ENCODE measurements around the gene ENDOU.
A peak's percentile ranks its signal among the peaks of the same experiment; 100 is the strongest.

The ENDOU gene

GRCh38 chr12:47755655-47756562 is 30.6 kb upstream of the ENDOU start:
- Histone ChIP-seq H3K9me3 (ENCODE audit: control insufficient read depth in 2 of 2, low read length in 2 of 2) (no peaks in the 10 kb centered on the region), H3K36me3 (ENCODE audit: control insufficient read depth in 2 of 2, insufficient read depth in 2 of 2, low read length in 2 of 2) (no peaks in the 10 kb centered on the region), H3K4me3 (ENCODE audit: low read length in 2 of 2) (peak overlapping the region in 1 of 2 donors; percentile 50), H3K4me1 (ENCODE audit: control insufficient read depth in 2 of 2, insufficient read depth in 2 of 2, low read length in 2 of 2) (peaks cover 52 to 57% of the 10 kb centered on the region in 2 donors), H3K9ac (ENCODE audit: low read depth in 1 of 2, low read length in 2 of 2) (peak overlapping the region; percentile 28 to 45), H3K27ac (ENCODE audit: low read depth in 2 of 2, low read length in 2 of 2) (peak overlapping the region; percentile 82 to 85), H3K27me3 (ENCODE audit: control insufficient read depth in 2 of 2, insufficient read depth in 2 of 2, low read length in 2 of 2) (no peaks in the 10 kb centered on the region)

- H3K9me3 ChIP-seq (ENCODE audit: control insufficient read depth in 2 of 2, low read length in 2 of 2), result no peaks in the 10 kb centered on the region
- no peaks in the 10 kb centered on the region for H3K27me3 ChIP-seq (ENCODE audit: control insufficient read depth in 2 of 2, insufficient read depth in 2 of 2, low read length in 2 of 2)
- H3K4me1 ChIP-seq (ENCODE audit: control insufficient read depth in 2 of 2, insufficient read depth in 2 of 2, low read length in 2 of 2), result peaks cover 52 to 56% of the 10 kb centered on the region in 2 donors
- peak overlapping the region; percentile 82 to 85 for H3K27ac ChIP-seq (ENCODE audit: low read depth in 2 of 2, low read length in 2 of 2)
- H3K4me3 ChIP-seq (ENCODE audit: low read length in 2 of 2), result peak overlapping the region; percentile 40 to 50
- H3K36me3 ChIP-seq (ENCODE audit: control insufficient read depth in 2 of 2, insufficient read depth in 2 of 2, low read length in 2 of 2), result no peaks in the 10 kb centered on the region
- peak overlapping the region; percentile 24 to 30 for H3K9ac ChIP-seq (ENCODE audit: low read depth in 1 of 2, low read length in 2 of 2)
These were observed 29.6 kb upstream of the ENDOU start for GRCh38 chr12:47754881-47755280.

- H3K4me1 ChIP-seq (ENCODE audit: control insufficient read depth in 2 of 2, insufficient read depth in 2 of 2, low read length in 2 of 2), result peaks cover 45 to 48% of the 10 kb centered on the region in 2 donors
- H3K27ac ChIP-seq (ENCODE audit: low read depth in 2 of 2, low read length in 2 of 2), result peak overlapping the region; percentile 82 to 85
- H3K27me3 ChIP-seq (ENCODE audit: control insufficient read depth in 2 of 2, insufficient read depth in 2 of 2, low read length in 2 of 2), result no peaks in the 10 kb centered on the region
- peak overlapping the region; percentile 24 to 36 for H3K9ac ChIP-seq (ENCODE audit: low read depth in 1 of 2, low read length in 2 of 2)
- H3K4me3 ChIP-seq (ENCODE audit: low read length in 2 of 2), result no peak overlapping the region
- no peaks in the 10 kb centered on the region for H3K36me3 ChIP-seq (ENCODE audit: control insufficient read depth in 2 of 2, insufficient read depth in 2 of 2, low read length in 2 of 2)
- H3K9me3 ChIP-seq (ENCODE audit: control insufficient read depth in 2 of 2, low read length in 2 of 2), result no peaks in the 10 kb centered on the region
These were observed 28.8 kb upstream of the ENDOU start for GRCh38 chr12:47754126-47754525.

- H3K9ac ChIP-seq (ENCODE audit: low read depth in 1 of 2, low read length in 2 of 2), result peak overlapping the region in 1 of 2 donors; percentile 36
- H3K4me1 ChIP-seq (ENCODE audit: control insufficient read depth in 2 of 2, insufficient read depth in 2 of 2, low read length in 2 of 2), result peaks cover 41 to 45% of the 10 kb centered on the region in 2 donors
- H3K4me3 ChIP-seq (ENCODE audit: low read length in 2 of 2), result peak overlapping the region; percentile 34 to 50
- H3K36me3 ChIP-seq (ENCODE audit: control insufficient read depth in 2 of 2, insufficient read depth in 2 of 2, low read length in 2 of 2), result no peaks in the 10 kb centered on the region
- peak overlapping the region; percentile 82 to 85 for H3K27ac ChIP-seq (ENCODE audit: low read depth in 2 of 2, low read length in 2 of 2)
- H3K9me3 ChIP-seq (ENCODE audit: control insufficient read depth in 2 of 2, low read length in 2 of 2), result no peaks in the 10 kb centered on the region
- H3K27me3 ChIP-seq (ENCODE audit: control insufficient read depth in 2 of 2, insufficient read depth in 2 of 2, low read length in 2 of 2), result no peaks in the 10 kb centered on the region
These were observed 28.0 kb upstream of the ENDOU start for GRCh38 chr12:47753021-47754001.

GRCh38 chr12:47752552-47752951 is 27.3 kb upstream of the ENDOU start:
- Histone ChIP-seq H3K9ac (ENCODE audit: low read depth in 1 of 2, low read length in 2 of 2) (no peak overlapping the region), H3K36me3 (ENCODE audit: control insufficient read depth in 2 of 2, insufficient read depth in 2 of 2, low read length in 2 of 2) (no peaks in the 10 kb centered on the region), H3K4me1 (ENCODE audit: control insufficient read depth in 2 of 2, insufficient read depth in 2 of 2, low read length in 2 of 2) (peaks cover 38 to 39% of the 10 kb centered on the region in 2 donors), H3K9me3 (ENCODE audit: control insufficient read depth in 2 of 2, low read length in 2 of 2) (no peaks in the 10 kb centered on the region), H3K27me3 (ENCODE audit: control insufficient read depth in 2 of 2, insufficient read depth in 2 of 2, low read length in 2 of 2) (no peaks in the 10 kb centered on the region), H3K27ac (ENCODE audit: low read depth in 2 of 2, low read length in 2 of 2) (peak overlapping the region in 1 of 2 donors; percentile 82), H3K4me3 (ENCODE audit: low read length in 2 of 2) (no peak overlapping the region)

GRCh38 chr12:47752121-47752520 is 26.8 kb upstream of the ENDOU start:
- H3K9ac ChIP-seq (ENCODE audit: low read depth in 1 of 2, low read length in 2 of 2), result no peak overlapping the region
- no peaks in the 10 kb centered on the region for H3K9me3 ChIP-seq (ENCODE audit: control insufficient read depth in 2 of 2, low read length in 2 of 2)
- H3K36me3 ChIP-seq (ENCODE audit: control insufficient read depth in 2 of 2, insufficient read depth in 2 of 2, low read length in 2 of 2), result no peaks in the 10 kb centered on the region
- H3K4me1 ChIP-seq (ENCODE audit: control insufficient read depth in 2 of 2, insufficient read depth in 2 of 2, low read length in 2 of 2), result peaks cover 37 to 39% of the 10 kb centered on the region in 2 donors
- no peaks in the 10 kb centered on the region for H3K27me3 ChIP-seq (ENCODE audit: control insufficient read depth in 2 of 2, insufficient read depth in 2 of 2, low read length in 2 of 2)
- no peak overlapping the region for H3K4me3 ChIP-seq (ENCODE audit: low read length in 2 of 2)
- no peak overlapping the region for H3K27ac ChIP-seq (ENCODE audit: low read depth in 2 of 2, low read length in 2 of 2)

GRCh38 chr12:47751561-47751960 is 26.3 kb upstream of the ENDOU start:
- Histone ChIP-seq H3K36me3 (ENCODE audit: control insufficient read depth in 2 of 2, insufficient read depth in 2 of 2, low read length in 2 of 2) (no peaks in the 10 kb centered on the region), H3K4me1 (ENCODE audit: control insufficient read depth in 2 of 2, insufficient read depth in 2 of 2, low read length in 2 of 2) (peaks cover 37 to 39% of the 10 kb centered on the region in 2 donors), H3K9ac (ENCODE audit: low read depth in 1 of 2, low read length in 2 of 2) (no peak overlapping the region), H3K9me3 (ENCODE audit: control insufficient read depth in 2 of 2, low read length in 2 of 2) (no peaks in the 10 kb centered on the region), H3K27ac (ENCODE audit: low read depth in 2 of 2, low read length in 2 of 2) (no peak overlapping the region), H3K27me3 (ENCODE audit: control insufficient read depth in 2 of 2, insufficient read depth in 2 of 2, low read length in 2 of 2) (no peaks in the 10 kb centered on the region), H3K4me3 (ENCODE audit: low read length in 2 of 2) (no peak overlapping the region)

- Histone ChIP-seq H3K9ac (ENCODE audit: low read depth in 1 of 2, low read length in 2 of 2) (no peak overlapping the region), H3K9me3 (ENCODE audit: control insufficient read depth in 2 of 2, low read length in 2 of 2) (no peaks in the 10 kb centered on the region), H3K27me3 (ENCODE audit: control insufficient read depth in 2 of 2, insufficient read depth in 2 of 2, low read length in 2 of 2) (no peaks in the 10 kb centered on the region), H3K4me1 (ENCODE audit: control insufficient read depth in 2 of 2, insufficient read depth in 2 of 2, low read length in 2 of 2) (peaks cover 34% of the 10 kb centered on the region in 2 donors), H3K4me3 (ENCODE audit: low read length in 2 of 2) (no peak overlapping the region), H3K36me3 (ENCODE audit: control insufficient read depth in 2 of 2, insufficient read depth in 2 of 2, low read length in 2 of 2) (no peaks in the 10 kb centered on the region), H3K27ac (ENCODE audit: low read depth in 2 of 2, low read length in 2 of 2) (no peak overlapping the region)
These were observed 25.7 kb upstream of the ENDOU start for GRCh38 chr12:47750916-47751470.

- H3K9me3 ChIP-seq (ENCODE audit: control insufficient read depth in 2 of 2, low read length in 2 of 2), result no peaks in the 10 kb centered on the region
- no peak overlapping the region for H3K4me3 ChIP-seq (ENCODE audit: low read length in 2 of 2)
- no peak overlapping the region for H3K9ac ChIP-seq (ENCODE audit: low read depth in 1 of 2, low read length in 2 of 2)
- no peaks in the 10 kb centered on the region for H3K27me3 ChIP-seq (ENCODE audit: control insufficient read depth in 2 of 2, insufficient read depth in 2 of 2, low read length in 2 of 2)
- H3K4me1 ChIP-seq (ENCODE audit: control insufficient read depth in 2 of 2, insufficient read depth in 2 of 2, low read length in 2 of 2), result peaks cover 27 to 28% of the 10 kb centered on the region in 2 donors
- H3K36me3 ChIP-seq (ENCODE audit: control insufficient read depth in 2 of 2, insufficient read depth in 2 of 2, low read length in 2 of 2), result no peaks in the 10 kb centered on the region
- no peak overlapping the region for H3K27ac ChIP-seq (ENCODE audit: low read depth in 2 of 2, low read length in 2 of 2)
These were observed 25.0 kb upstream of the ENDOU start for GRCh38 chr12:47750229-47750798.
